Keratinocyte (primary cell): ENCODE measurements around the gene CRISPLD2. TPM values are rescaled to one million over a fixed set of nuclear protein-coding genes. Genes with fewer than 3 reads are reported as not detected.
A peak's percentile ranks its signal among the peaks of the same experiment; 100 is the strongest.

Source experiments
- DNase-seq: peaks from one replicate; pipeline ENCODE4 v3.0.0-alpha.2; 2011; ENCODE audit warnings: low read depth, missing footprints, low spot score
- FAIRE-seq: peaks from 2 replicates; lab custom pipeline; 2011; peaks lifted over from hg19 to GRCh38; lab: Jason Lieb, UNC
- H2AFZ ChIP-seq: 2 replicates; pipeline ENCODE4 v1.6.0; 2012; ENCODE audit warnings: low read length, control low read depth, inconsistent platforms; ENCODE audit not compliant: control insufficient read depth
- H3K27ac ChIP-seq: 2 replicates; pipeline ENCODE4 v1.5.1; 2011; ENCODE audit warnings: low read length; ENCODE audit not compliant: control insufficient read depth, insufficient read depth
- H3K27me3 ChIP-seq: 3 replicates; pipeline ENCODE4 v1.6.0; 2011; ENCODE audit warnings: low read length; ENCODE audit not compliant: control insufficient read depth, insufficient read depth; ENCODE audit errors: extremely low read depth
- H3K36me3 ChIP-seq, 2 experiments: 2 replicates in 1 of 2; 3 replicates in 1 of 2; pipeline ENCODE4 v1.5.1; 2011; ENCODE audit warnings: low read length in 2 of 2, mild to moderate bottlenecking in 1 of 2; ENCODE audit not compliant: control insufficient read depth in 2 of 2, insufficient read depth in 2 of 2; ENCODE audit errors: extremely low read depth in 1 of 2
- H3K4me1 ChIP-seq: 3 replicates; pipeline ENCODE4 v1.5.1; 2011; ENCODE audit warnings: low read length; ENCODE audit not compliant: control insufficient read depth, insufficient read depth; ENCODE audit errors: extremely low read depth
- H3K4me2 ChIP-seq: 3 replicates; pipeline ENCODE4 v1.6.0; 2011; ENCODE audit warnings: low read depth, low read length; ENCODE audit not compliant: control insufficient read depth, insufficient read depth; ENCODE audit errors: extremely low read depth
- H3K4me3 ChIP-seq, 3 experiments: fragments of 200-600 bp in 1 of 3; sonication (generic) in 1 of 3; 2 replicates in 2 of 3; 3 replicates in 1 of 3; pipeline ENCODE4 v1.5.1; 2011 to 2016; ENCODE audit warnings: low read length in 3 of 3, mild to moderate bottlenecking in 3 of 3, control low read depth in 2 of 3, inconsistent platforms in 1 of 3, low read depth in 1 of 3, mixed read lengths in 1 of 3, mixed run types in 1 of 3, moderate library complexity in 1 of 3; ENCODE audit not compliant: control insufficient read depth in 2 of 3, insufficient read depth in 2 of 3; ENCODE audit errors: extremely low read depth in 1 of 3
- H3K79me2 ChIP-seq: 2 replicates; pipeline ENCODE4 v1.6.0; 2012; ENCODE audit warnings: low read length; ENCODE audit not compliant: control insufficient read depth, insufficient read depth
- H3K9ac ChIP-seq: 3 replicates; pipeline ENCODE4 v1.6.0; 2011; ENCODE audit warnings: low read length; ENCODE audit not compliant: control insufficient read depth, insufficient read depth; ENCODE audit errors: extremely low read depth
- H3K9me1 ChIP-seq: 3 replicates; pipeline ENCODE4 v1.6.0; 2011; ENCODE audit warnings: low read length; ENCODE audit not compliant: control insufficient read depth, insufficient read depth; ENCODE audit errors: extremely low read depth
- H3K9me3 ChIP-seq: 2 replicates; pipeline ENCODE4 v1.5.1; 2012; ENCODE audit warnings: low read depth, low read length; ENCODE audit not compliant: control insufficient read depth
- H4K20me1 ChIP-seq: 3 replicates; pipeline ENCODE4 v1.6.0; 2011; ENCODE audit warnings: low read length; ENCODE audit not compliant: control insufficient read depth, insufficient read depth; ENCODE audit errors: extremely low read depth
- EZH2 ChIP-seq: IDR thresholded peaks from one replicate; pipeline ENCODE4 v1.6.1; 2012; ENCODE audit warnings: inconsistent platforms, mild to moderate bottlenecking, low read length, moderate library complexity
- dilution Hi-C: fragments of 300-500 bp; cut with MboI; formaldehyde crosslinking; loops from one replicate; pipeline ENCODE4 v1.7.0; 2020; ENCODE audit warnings: low sequenced_read_pairs; ENCODE audit not compliant: extremely low pct_ligation_motif_present
- polyA plus RNA-seq, 5 experiments: library from polyadenylated mRNA; depleted of rRNA in 3 of 5; stranded (reverse) in 3 of 5; stranded (forward) in 1 of 5; unstranded in 1 of 5; fragments of >200 nt; gene quantifications; 1 replicate in 1 of 5; 2 replicates in 3 of 5; 3 replicates in 1 of 5; pipeline versions ENCODE4 v1.2.1 to v1.2.3, GENCODE V29; 2011 to 2012; ENCODE audit warnings: missing spikeins in 2 of 5, low read depth in 1 of 5, low replicate concordance in 1 of 5
- TF ChIP-seq, protein P1 (sequence below), 3 experiments: IDR thresholded peaks in 1 of 3; conservative IDR thresholded peaks in 1 of 3; optimal IDR thresholded peaks in 1 of 3; 2 replicates in 2 of 3; 3 replicates in 1 of 3; pipeline versions ENCODE3 to v1.5.1; 2011; ENCODE audit warnings: low read length in 3 of 3, mild to moderate bottlenecking in 3 of 3, moderate library complexity in 2 of 3, control low read depth in 1 of 3, inconsistent platforms in 1 of 3; ENCODE audit not compliant: insufficient read depth in 2 of 3; ENCODE audit errors: extremely low read depth in 1 of 3

Gene CRISPLD2
- polyA plus RNA-seq, 1 donor (not counting 4 experiments of a cell fraction or from before 2014, with no cell fraction given) = 1.2 TPM

DNA sequence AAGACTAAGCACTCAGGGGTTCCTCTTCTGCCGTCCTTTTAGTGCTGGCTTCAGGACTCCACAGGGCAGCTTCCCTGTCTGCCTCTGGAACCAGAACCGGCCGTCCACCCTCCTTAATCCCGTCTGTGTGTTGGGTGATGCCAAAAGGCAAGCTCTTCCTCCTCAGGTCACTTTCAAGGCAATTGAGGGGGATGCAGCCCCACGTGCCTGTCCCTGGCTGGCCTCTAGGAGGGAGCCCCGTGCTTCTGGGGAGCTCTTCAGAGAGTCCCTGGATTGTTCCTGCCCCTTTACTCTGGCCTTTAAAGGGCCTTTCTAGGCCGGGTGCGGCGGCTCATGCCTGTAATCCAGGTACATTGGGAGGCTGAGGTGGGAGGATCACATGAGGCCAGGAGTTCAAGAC lies 77.1 kb downstream of the CRISPLD2 start:
- H3K4me2 ChIP-seq = no peak overlapping the region
- no peaks in the 10 kb centered on the region for H3K9me3 ChIP-seq
- no peak overlapping the region for H3K4me3 ChIP-seq
- no peaks in the 10 kb centered on the region for H3K79me2 ChIP-seq
- FAIRE-seq (no peak), DNase-seq (no peak)
- H2AFZ ChIP-seq = no peak overlapping the region
- H4K20me1 ChIP-seq = no peaks in the 10 kb centered on the region
- H3K27ac ChIP-seq = no peak overlapping the region
- dilution Hi-C loops = no loop called here
- no peaks in the 10 kb centered on the region for H3K9me1 ChIP-seq
- no peaks in the 10 kb centered on the region for H3K36me3 ChIP-seq
- no peaks in the 10 kb centered on the region for H3K27me3 ChIP-seq
- H3K9ac ChIP-seq = no peak overlapping the region
- TF ChIP-seq, protein P1, sequence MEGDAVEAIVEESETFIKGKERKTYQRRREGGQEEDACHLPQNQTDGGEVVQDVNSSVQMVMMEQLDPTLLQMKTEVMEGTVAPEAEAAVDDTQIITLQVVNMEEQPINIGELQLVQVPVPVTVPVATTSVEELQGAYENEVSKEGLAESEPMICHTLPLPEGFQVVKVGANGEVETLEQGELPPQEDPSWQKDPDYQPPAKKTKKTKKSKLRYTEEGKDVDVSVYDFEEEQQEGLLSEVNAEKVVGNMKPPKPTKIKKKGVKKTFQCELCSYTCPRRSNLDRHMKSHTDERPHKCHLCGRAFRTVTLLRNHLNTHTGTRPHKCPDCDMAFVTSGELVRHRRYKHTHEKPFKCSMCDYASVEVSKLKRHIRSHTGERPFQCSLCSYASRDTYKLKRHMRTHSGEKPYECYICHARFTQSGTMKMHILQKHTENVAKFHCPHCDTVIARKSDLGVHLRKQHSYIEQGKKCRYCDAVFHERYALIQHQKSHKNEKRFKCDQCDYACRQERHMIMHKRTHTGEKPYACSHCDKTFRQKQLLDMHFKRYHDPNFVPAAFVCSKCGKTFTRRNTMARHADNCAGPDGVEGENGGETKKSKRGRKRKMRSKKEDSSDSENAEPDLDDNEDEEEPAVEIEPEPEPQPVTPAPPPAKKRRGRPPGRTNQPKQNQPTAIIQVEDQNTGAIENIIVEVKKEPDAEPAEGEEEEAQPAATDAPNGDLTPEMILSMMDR (optimal IDR thresholded peaks at IDR 0.05 in 1 of 3, IDR thresholded peaks at IDR 0.05 in 1 of 3, conservative IDR thresholded peaks at IDR 0.05 in 1 of 3; ENCODE audit: extremely low read depth in 1 of 3, insufficient read depth in 2 of 3, low read length in 3 of 3) = no peak
- no peak for TF ChIP-seq EZH2
- H3K4me1 ChIP-seq = peaks cover 22% of the 10 kb centered on the region

GRCh38 chr16:84897911-84898377 lies 78.2 kb downstream of the CRISPLD2 start:
- no peaks in the 10 kb centered on the region for H3K36me3 ChIP-seq

More at GRCh38 chr16:84897911-84898377, 78.2 kb downstream of the CRISPLD2 start:
- dilution Hi-C loops = no loop called here
- Histone ChIP-seq H3K27me3 (no peaks in the 10 kb centered on the region), H3K4me1 (peaks cover 19% of the 10 kb centered on the region), H3K4me2 (peak overlapping the region; percentile 13), H4K20me1 (no peaks in the 10 kb centered on the region), H2AFZ (no peak overlapping the region), H3K9me1 (no peaks in the 10 kb centered on the region), H3K27ac (peak overlapping the region; percentile 46), H3K4me3 (no peak overlapping the region), H3K9me3 (no peaks in the 10 kb centered on the region), H3K79me2 (no peaks in the 10 kb centered on the region), H3K9ac (no peak overlapping the region)
- TF ChIP-seq EZH2 = no peak
- TF ChIP-seq, protein P1 (optimal IDR thresholded peaks at IDR 0.05 in 1 of 3, IDR thresholded peaks at IDR 0.05 in 1 of 3, conservative IDR thresholded peaks at IDR 0.05 in 1 of 3; ENCODE audit: extremely low read depth in 1 of 3, insufficient read depth in 2 of 3, low read length in 3 of 3) = no peak
- DNase-seq (peak; percentile 44), FAIRE-seq (peak; percentile 71)
